GM23338 (cell line): ENCODE measurements around the gene AKAP13. TPM values are rescaled to one million over a fixed set of nuclear protein-coding genes. Genes with fewer than 3 reads are reported as not detected.

Experiments used
- ATAC-seq: fragments of 200-7000 bp; cut with Tn5 transposase; 3 replicates; pipeline ENCODE4 v1.9.1; 2020
- DNase-seq: peaks from one replicate; pipeline ENCODE4 v3.0.0-alpha.2; 2015; ENCODE audit warnings: low spot score
- H2AFZ ChIP-seq: fragments of 200-600 bp; sonication (generic); 2 replicates; pipeline ENCODE4 v1.8.0; 2016; ENCODE audit warnings: antibody characterized with exemption, mild to moderate bottlenecking, moderate library complexity
- H3F3A ChIP-seq: fragments of 200-600 bp; sonication (generic); replicated peaks from 2 replicates; pipeline ENCODE4 v1.8.0; 2017; ENCODE audit warnings: antibody characterized with exemption, mixed run types, low read depth
- H3K27ac ChIP-seq: fragments of 200-600 bp; sonication (generic); 2 replicates; pipeline ENCODE4 v1.6.1; 2016; ENCODE audit warnings: low read depth
- H3K27me3 ChIP-seq: fragments of 200-600 bp; sonication (generic); 2 replicates; pipeline ENCODE4 v1.8.0; 2016; ENCODE audit warnings: mild to moderate bottlenecking, mixed run types, moderate library complexity; ENCODE audit not compliant: insufficient read depth
- H3K36me3 ChIP-seq: fragments of 200-600 bp; sonication (generic); 2 replicates; pipeline ENCODE4 v1.8.0; 2016; ENCODE audit warnings: mild to moderate bottlenecking; ENCODE audit not compliant: insufficient read depth
- H3K4me1 ChIP-seq: fragments of 200-600 bp; sonication (generic); 2 replicates; pipeline ENCODE4 v1.8.0; 2016; ENCODE audit warnings: mild to moderate bottlenecking, moderate library complexity; ENCODE audit not compliant: insufficient read depth
- H3K4me2 ChIP-seq: fragments of 200-600 bp; sonication (generic); 2 replicates; pipeline ENCODE4 v1.7.1; 2017; ENCODE audit warnings: mixed run types
- H3K4me3 ChIP-seq: fragments of 200-600 bp; sonication (generic); 2 replicates; pipeline ENCODE4 v1.6.1; 2016; ENCODE audit warnings: mixed run types
- H3K79me2 ChIP-seq: fragments of 200-600 bp; sonication (generic); replicated peaks from 2 replicates; pipeline ENCODE4 v1.8.0; 2017; ENCODE audit warnings: mild to moderate bottlenecking; ENCODE audit not compliant: insufficient read depth
- H3K9me2 ChIP-seq: fragments of 200-600 bp; sonication (generic); 2 replicates; pipeline ENCODE4 v1.8.0; 2017; ENCODE audit not compliant: insufficient read depth
- H4K20me1 ChIP-seq: fragments of 200-600 bp; sonication (generic); replicated peaks from 2 replicates; pipeline ENCODE4 v1.8.0; 2017; ENCODE audit warnings: mild to moderate bottlenecking; ENCODE audit not compliant: insufficient read depth
- H3K27ac Mint-ChIP-seq: 2 replicates; pipeline ENCODE4 v1.8.0; 2020; ENCODE audit warnings: inconsistent platforms, mild to moderate bottlenecking, moderate library complexity, mixed read lengths
- H3K27me3 Mint-ChIP-seq: 3 replicates; pipeline ENCODE4 v1.8.0; 2022; ENCODE audit warnings: low read depth, mild to moderate bottlenecking, moderate library complexity, mixed read lengths, inconsistent platforms; ENCODE audit not compliant: insufficient read depth, poor library complexity
- H3K36me3 Mint-ChIP-seq: 3 replicates; pipeline ENCODE4 v1.8.0; 2021; ENCODE audit warnings: low read depth, mild to moderate bottlenecking, inconsistent platforms, moderate library complexity, mixed read lengths
- H3K4me1 Mint-ChIP-seq: 3 replicates; pipeline ENCODE4 v1.8.0; 2020; ENCODE audit warnings: mild to moderate bottlenecking, inconsistent platforms, mixed read lengths
- H3K4me3 Mint-ChIP-seq: 3 replicates; pipeline ENCODE4 v1.8.0; 2021; ENCODE audit warnings: moderate library complexity, mild to moderate bottlenecking, inconsistent platforms, mixed read lengths
- H3K9me3 Mint-ChIP-seq: 3 replicates; pipeline ENCODE4 v1.8.0; 2020; ENCODE audit warnings: moderate library complexity, mild to moderate bottlenecking, inconsistent platforms, mixed read lengths
- CREB1 ChIP-seq: fragments of 250-450 bp; sonication (Bioruptor Pico); IDR thresholded peaks from 2 replicates; pipeline ENCODE4 v1.5.0; 2020; ENCODE audit warnings: low read depth, mild to moderate bottlenecking, moderate library complexity
- EZH2phosphoT487 ChIP-seq: fragments of 200-600 bp; sonication (generic); IDR thresholded peaks from one replicate; pipeline ENCODE4 v1.8.1; 2018; ENCODE audit warnings: antibody characterized with exemption; ENCODE audit not compliant: unreplicated experiment
- NANOG ChIP-seq: IDR thresholded peaks from 2 replicates; pipeline ENCODE4 v1.6.1; 2016; ENCODE audit warnings: antibody characterized with exemption, borderline replicate concordance
- POLR2AphosphoS5 ChIP-seq: IDR thresholded peaks from 2 replicates; pipeline ENCODE4 v1.6.1; 2016; ENCODE audit warnings: antibody characterized with exemption, low read depth
- STAT1 ChIP-seq: IDR thresholded peaks from one replicate; pipeline ENCODE4 v1.6.1; 2016; ENCODE audit warnings: antibody characterized with exemption; ENCODE audit not compliant: unreplicated experiment
- ZNF114 ChIP-seq: fragments of 250-450 bp; sonication (Bioruptor Pico); IDR thresholded peaks from 2 replicates; pipeline ENCODE4 v1.5.0; 2020; ENCODE audit warnings: mild to moderate bottlenecking, moderate library complexity
- ZNF331 ChIP-seq: fragments of 250-450 bp; sonication (Bioruptor Pico); IDR thresholded peaks from 2 replicates; pipeline ENCODE4 v1.5.0; 2020; ENCODE audit warnings: low read depth, mild to moderate bottlenecking, moderate library complexity
- polyA plus RNA-seq: library from polyadenylated mRNA; unstranded; fragments of >200 nt; fragmentation: Nextera tagmentation; extraction: Ambion mirVana; gene quantifications from 2 replicates; pipeline ENCODE4 v1.2.1, GENCODE V29; 2016
- total RNA-seq: library from RNA; depleted of rRNA; stranded (reverse); fragments of >200 nt; shearing (Covaris generic); gene quantifications from 2 replicates; pipeline ENCODE4 v1.2.3, GENCODE V29; 2014
- TF ChIP-seq, protein P1 (sequence below), 2 experiments: fragments of 200-600 bp in 1 of 2; sonication (generic) in 1 of 2; conservative IDR thresholded peaks; 2 replicates each; pipeline versions ENCODE4 v1.5.1 to v1.6.1; 2016 to 2017; ENCODE audit warnings: antibody characterized with exemption in 2 of 2, low read depth in 2 of 2, mild to moderate bottlenecking in 2 of 2, moderate library complexity in 1 of 2
- TF ChIP-seq, protein P2 (sequence below): fragments of 250-450 bp; sonication (Bioruptor Pico); IDR thresholded peaks from 2 replicates; pipeline ENCODE4 v1.5.0; 2020; ENCODE audit warnings: mild to moderate bottlenecking, moderate library complexity
- TF ChIP-seq, protein P3 (sequence below): IDR thresholded peaks from one replicate; pipeline ENCODE4 v1.6.1; 2018; ENCODE audit warnings: antibody characterized with exemption; ENCODE audit not compliant: unreplicated experiment
- TF ChIP-seq, protein P4 (sequence below): IDR thresholded peaks from 2 replicates; pipeline ENCODE4 v1.6.1; 2016; ENCODE audit warnings: antibody characterized with exemption

AKAP13 gene
- total and polyA plus RNA-seq, 2 experiments from 2014 or later, result 46.2 to 60.7 TPM

DNA sequence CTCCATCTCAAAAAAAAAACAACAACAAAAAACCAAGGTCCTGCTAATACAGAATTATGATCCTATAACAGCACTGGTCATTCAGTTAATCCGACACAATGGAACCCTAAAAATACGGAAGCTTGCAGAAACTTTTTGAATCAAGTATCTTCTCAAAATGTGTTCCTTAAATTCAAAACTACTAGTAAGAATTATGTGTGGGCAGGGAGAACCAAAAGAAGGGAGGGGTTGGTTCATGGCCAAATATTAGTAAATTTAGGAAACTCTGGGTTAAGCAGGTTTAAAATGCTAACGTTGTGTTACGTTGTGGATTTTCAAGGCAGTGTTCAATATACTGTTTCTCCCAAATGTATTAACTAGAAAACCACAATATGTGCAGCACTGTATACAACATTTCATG, 298.8 kb downstream of the AKAP13 start:
- no peak overlapping the region for H3K27ac Mint-ChIP-seq
- ATAC-seq (no peak), DNase-seq (no peak)
- no peak for TF ChIP-seq STAT1
- TF ChIP-seq POLR2AphosphoS5, result no peak
- no peak for TF ChIP-seq CREB1 (CRISPR knock-in tag)
- no peak for TF ChIP-seq ZNF114 (CRISPR knock-in tag)
- TF ChIP-seq EZH2phosphoT487, result no peak
- TF ChIP-seq NANOG, result no peak
- TF ChIP-seq, protein P1, sequence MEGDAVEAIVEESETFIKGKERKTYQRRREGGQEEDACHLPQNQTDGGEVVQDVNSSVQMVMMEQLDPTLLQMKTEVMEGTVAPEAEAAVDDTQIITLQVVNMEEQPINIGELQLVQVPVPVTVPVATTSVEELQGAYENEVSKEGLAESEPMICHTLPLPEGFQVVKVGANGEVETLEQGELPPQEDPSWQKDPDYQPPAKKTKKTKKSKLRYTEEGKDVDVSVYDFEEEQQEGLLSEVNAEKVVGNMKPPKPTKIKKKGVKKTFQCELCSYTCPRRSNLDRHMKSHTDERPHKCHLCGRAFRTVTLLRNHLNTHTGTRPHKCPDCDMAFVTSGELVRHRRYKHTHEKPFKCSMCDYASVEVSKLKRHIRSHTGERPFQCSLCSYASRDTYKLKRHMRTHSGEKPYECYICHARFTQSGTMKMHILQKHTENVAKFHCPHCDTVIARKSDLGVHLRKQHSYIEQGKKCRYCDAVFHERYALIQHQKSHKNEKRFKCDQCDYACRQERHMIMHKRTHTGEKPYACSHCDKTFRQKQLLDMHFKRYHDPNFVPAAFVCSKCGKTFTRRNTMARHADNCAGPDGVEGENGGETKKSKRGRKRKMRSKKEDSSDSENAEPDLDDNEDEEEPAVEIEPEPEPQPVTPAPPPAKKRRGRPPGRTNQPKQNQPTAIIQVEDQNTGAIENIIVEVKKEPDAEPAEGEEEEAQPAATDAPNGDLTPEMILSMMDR (conservative IDR thresholded peaks at IDR 0.05; ENCODE audit: low read depth in 2 of 2), result no peak
- TF ChIP-seq, protein P2, sequence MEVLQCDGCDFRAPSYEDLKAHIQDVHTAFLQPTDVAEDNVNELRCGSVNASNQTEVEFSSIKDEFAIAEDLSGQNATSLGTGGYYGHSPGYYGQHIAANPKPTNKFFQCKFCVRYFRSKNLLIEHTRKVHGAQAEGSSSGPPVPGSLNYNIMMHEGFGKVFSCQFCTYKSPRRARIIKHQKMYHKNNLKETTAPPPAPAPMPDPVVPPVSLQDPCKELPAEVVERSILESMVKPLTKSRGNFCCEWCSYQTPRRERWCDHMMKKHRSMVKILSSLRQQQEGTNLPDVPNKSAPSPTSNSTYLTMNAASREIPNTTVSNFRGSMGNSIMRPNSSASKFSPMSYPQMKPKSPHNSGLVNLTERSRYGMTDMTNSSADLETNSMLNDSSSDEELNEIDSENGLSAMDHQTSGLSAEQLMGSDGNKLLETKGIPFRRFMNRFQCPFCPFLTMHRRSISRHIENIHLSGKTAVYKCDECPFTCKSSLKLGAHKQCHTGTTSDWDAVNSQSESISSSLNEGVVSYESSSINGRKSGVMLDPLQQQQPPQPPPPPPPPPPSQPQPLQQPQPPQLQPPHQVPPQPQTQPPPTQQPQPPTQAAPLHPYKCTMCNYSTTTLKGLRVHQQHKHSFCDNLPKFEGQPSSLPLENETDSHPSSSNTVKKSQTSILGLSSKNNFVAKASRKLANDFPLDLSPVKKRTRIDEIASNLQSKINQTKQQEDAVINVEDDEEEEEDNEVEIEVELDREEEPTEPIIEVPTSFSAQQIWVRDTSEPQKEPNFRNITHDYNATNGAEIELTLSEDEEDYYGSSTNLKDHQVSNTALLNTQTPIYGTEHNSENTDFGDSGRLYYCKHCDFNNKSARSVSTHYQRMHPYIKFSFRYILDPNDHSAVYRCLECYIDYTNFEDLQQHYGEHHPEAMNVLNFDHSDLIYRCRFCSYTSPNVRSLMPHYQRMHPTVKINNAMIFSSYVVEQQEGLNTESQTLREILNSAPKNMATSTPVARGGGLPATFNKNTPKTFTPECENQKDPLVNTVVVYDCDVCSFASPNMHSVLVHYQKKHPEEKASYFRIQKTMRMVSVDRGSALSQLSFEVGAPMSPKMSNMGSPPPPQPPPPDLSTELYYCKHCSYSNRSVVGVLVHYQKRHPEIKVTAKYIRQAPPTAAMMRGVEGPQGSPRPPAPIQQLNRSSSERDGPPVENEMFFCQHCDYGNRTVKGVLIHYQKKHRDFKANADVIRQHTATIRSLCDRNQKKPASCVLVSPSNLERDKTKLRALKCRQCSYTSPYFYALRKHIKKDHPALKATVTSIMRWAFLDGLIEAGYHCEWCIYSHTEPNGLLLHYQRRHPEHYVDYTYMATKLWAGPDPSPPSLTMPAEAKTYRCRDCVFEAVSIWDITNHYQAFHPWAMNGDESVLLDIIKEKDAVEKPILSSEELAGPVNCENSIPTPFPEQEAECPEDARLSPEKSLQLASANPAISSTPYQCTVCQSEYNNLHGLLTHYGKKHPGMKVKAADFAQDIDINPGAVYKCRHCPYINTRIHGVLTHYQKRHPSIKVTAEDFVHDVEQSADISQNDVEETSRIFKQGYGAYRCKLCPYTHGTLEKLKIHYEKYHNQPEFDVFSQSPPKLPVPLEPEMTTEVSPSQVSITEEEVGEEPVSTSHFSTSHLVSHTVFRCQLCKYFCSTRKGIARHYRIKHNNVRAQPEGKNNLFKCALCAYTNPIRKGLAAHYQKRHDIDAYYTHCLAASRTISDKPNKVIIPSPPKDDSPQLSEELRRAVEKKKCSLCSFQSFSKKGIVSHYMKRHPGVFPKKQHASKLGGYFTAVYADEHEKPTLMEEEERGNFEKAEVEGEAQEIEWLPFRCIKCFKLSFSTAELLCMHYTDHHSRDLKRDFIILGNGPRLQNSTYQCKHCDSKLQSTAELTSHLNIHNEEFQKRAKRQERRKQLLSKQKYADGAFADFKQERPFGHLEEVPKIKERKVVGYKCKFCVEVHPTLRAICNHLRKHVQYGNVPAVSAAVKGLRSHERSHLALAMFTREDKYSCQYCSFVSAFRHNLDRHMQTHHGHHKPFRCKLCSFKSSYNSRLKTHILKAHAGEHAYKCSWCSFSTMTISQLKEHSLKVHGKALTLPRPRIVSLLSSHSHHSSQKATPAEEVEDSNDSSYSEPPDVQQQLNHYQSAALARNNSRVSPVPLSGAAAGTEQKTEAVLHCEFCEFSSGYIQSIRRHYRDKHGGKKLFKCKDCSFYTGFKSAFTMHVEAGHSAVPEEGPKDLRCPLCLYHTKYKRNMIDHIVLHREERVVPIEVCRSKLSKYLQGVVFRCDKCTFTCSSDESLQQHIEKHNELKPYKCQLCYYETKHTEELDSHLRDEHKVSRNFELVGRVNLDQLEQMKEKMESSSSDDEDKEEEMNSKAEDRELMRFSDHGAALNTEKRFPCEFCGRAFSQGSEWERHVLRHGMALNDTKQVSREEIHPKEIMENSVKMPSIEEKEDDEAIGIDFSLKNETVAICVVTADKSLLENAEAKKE (CRISPR knock-in tag), result no peak
- TF ChIP-seq ZNF331 (CRISPR knock-in tag), result no peak
- TF ChIP-seq, protein P3, sequence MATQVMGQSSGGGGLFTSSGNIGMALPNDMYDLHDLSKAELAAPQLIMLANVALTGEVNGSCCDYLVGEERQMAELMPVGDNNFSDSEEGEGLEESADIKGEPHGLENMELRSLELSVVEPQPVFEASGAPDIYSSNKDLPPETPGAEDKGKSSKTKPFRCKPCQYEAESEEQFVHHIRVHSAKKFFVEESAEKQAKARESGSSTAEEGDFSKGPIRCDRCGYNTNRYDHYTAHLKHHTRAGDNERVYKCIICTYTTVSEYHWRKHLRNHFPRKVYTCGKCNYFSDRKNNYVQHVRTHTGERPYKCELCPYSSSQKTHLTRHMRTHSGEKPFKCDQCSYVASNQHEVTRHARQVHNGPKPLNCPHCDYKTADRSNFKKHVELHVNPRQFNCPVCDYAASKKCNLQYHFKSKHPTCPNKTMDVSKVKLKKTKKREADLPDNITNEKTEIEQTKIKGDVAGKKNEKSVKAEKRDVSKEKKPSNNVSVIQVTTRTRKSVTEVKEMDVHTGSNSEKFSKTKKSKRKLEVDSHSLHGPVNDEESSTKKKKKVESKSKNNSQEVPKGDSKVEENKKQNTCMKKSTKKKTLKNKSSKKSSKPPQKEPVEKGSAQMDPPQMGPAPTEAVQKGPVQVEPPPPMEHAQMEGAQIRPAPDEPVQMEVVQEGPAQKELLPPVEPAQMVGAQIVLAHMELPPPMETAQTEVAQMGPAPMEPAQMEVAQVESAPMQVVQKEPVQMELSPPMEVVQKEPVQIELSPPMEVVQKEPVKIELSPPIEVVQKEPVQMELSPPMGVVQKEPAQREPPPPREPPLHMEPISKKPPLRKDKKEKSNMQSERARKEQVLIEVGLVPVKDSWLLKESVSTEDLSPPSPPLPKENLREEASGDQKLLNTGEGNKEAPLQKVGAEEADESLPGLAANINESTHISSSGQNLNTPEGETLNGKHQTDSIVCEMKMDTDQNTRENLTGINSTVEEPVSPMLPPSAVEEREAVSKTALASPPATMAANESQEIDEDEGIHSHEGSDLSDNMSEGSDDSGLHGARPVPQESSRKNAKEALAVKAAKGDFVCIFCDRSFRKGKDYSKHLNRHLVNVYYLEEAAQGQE, result no peak
- TF ChIP-seq, protein P4, sequence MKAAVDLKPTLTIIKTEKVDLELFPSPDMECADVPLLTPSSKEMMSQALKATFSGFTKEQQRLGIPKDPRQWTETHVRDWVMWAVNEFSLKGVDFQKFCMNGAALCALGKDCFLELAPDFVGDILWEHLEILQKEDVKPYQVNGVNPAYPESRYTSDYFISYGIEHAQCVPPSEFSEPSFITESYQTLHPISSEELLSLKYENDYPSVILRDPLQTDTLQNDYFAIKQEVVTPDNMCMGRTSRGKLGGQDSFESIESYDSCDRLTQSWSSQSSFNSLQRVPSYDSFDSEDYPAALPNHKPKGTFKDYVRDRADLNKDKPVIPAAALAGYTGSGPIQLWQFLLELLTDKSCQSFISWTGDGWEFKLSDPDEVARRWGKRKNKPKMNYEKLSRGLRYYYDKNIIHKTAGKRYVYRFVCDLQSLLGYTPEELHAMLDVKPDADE, result no peak
- no peaks in the 10 kb centered on the region for H3K36me3 ChIP-seq
- H3K4me1 ChIP-seq, result no peaks in the 10 kb centered on the region
- H3K27me3 ChIP-seq, result no peaks in the 10 kb centered on the region
- H3K4me3 Mint-ChIP-seq, result no peak overlapping the region
- no peaks in the 10 kb centered on the region for H3K9me2 ChIP-seq
- no peaks in the 10 kb centered on the region for H3K4me1 Mint-ChIP-seq
- no peak overlapping the region for H3K4me2 ChIP-seq
- H4K20me1 ChIP-seq, result no peaks in the 10 kb centered on the region
- no peaks in the 10 kb centered on the region for H3F3A ChIP-seq
- no peak overlapping the region for H3K4me3 ChIP-seq
- H2AFZ ChIP-seq, result no peak overlapping the region
- H3K9me3 Mint-ChIP-seq, result no peaks in the 10 kb centered on the region
- H3K79me2 ChIP-seq, result no peaks in the 10 kb centered on the region
- H3K36me3 Mint-ChIP-seq, result peaks cover 5% of the 10 kb centered on the region; the same call in 1 of the 3 replicates
- no peak overlapping the region for H3K27ac ChIP-seq
- peaks cover 2% of the 10 kb centered on the region for H3K27me3 Mint-ChIP-seq
